Stimulated activated naive CD4-positive, alpha-beta T cell treated with Interleukin-2 at 50 U/mL for 16 hours (primary cell): ENCODE data around the gene SH3GLB2.
"Not testable (repeated sequence)": the region's sequence is repeated elsewhere in the genome, so short reads cannot be mapped to it uniquely, and the experiment has no call there.

Experiments
- DNase-seq: peaks from one replicate; lab custom pipeline; 2025; lab: John Stamatoyannopoulos, UW

The SH3GLB2 gene

DNA sequence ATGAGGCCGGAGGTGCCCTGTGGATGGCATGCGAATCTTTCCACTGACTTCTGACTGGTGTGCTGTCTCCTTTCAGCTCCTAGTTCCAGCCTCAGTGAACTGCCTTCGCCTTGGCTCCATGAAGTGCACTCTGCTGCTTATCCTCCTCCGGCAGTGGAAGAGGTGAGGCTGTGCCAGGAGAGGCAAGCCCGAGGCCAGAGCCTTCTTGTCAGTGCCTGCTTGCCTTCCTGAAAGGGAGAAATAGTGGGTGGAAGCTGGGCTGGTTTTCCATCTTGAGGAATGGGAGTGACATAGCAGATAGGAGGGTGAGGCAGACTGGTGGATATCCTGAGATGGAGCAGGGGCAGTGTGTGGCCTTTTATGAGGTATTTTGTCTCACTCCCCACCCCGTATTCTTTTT, 29.7 kb downstream of the SH3GLB2 start:
- no peak for DNase-seq

DNA sequence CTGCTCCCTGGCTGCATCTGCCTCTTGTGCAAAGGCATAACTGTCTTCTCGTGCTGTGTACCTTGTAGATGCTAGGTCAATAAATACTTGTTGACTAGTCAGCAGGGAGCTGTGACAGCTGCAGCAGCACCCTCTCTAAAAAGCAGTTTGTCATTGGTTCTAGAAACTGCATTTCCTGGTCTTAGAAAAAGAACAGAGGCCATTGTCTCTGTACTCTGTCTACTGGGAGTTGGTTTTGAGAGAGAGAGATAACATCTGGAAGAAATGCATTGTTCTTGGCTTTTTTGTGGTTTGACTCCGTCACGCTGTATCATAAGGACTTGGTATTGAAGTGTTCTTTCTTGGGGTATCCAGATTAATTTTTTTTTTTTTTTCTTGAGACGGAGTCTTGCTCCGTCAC, 32.3 kb downstream of the SH3GLB2 start:
- DNase-seq: no peak

DNA sequence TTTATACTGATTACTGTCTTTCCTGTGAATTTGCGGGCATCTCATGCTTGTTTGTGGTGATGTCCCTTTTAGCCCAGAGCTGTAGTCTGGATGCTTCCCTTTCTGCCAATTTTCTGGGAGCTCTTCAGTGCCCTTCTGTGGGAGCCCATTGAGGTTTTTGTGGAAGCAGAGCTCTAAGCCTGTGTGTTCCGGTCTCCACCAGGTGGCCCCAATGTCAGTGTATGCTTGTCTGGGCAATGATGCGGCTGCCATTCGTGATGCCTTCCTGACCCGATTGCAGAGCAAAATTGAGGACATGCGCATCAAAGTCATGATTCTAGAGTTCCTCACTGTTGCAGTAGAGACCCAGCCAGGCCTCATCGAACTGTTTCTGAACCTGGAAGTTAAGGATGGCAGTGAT, 35.1 kb downstream of the SH3GLB2 start:
- no peak for DNase-seq

DNA sequence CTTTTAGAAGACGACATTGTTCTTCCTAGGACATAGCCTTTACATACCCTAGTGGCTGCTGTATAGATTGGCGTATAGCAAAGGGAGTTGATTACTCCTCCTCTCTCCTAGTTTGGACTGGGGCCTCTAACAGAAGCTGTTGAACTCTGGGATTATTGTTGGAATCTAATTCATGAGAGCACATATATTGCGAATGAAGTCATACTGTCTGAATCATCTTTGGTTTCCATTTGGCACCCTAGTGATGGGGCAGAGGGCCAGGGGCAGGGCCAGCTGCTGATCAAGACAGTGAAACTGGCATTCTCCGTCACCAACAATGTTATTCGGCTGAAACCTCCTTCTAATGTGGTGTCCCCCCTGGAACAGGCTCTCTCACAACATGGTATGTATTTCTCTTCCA, 40.3 kb downstream of the SH3GLB2 start:
- DNase-seq: no peak

DNA sequence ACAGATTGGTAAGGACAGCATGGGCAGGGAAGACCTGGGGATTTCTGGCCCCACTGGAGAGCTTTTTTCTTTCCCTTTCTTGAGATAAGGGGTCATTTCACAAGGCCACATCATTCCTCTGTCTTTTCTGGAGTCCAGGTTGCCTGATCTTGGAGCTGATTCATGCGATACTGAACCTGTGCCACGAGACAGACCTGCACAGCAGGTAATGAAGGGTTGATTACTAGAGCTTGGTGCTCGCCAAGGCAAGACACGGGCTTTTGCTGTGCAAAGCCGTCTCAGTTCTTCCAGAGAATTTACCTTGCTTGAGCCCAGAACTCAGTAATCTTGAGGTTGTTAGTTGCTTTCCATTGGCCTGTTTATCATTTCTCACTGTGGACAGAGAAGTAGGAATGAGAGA, 41.5 kb downstream of the SH3GLB2 start:
- DNase-seq: no peak

DNA sequence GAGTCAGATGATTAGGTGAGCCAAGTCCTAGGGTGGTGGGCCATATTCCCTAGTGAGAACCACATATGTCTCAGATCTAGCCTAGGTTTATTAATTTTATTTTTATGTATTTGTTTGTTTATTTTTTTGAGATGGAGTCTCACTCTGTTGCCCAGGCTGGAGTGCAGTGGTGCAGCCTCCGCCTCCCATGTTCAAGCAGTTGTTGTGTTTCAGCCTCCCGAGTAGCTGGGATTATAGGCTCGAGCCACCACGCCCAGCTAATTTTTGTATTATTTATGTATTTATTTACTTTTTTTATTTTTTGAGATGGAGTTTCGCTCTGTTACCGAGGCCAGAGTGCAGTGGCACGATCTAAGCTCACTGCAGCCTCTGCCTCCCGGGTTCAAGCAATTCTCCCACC, 44.6 kb downstream of the SH3GLB2 start:
- DNase-seq: no peak

DNA sequence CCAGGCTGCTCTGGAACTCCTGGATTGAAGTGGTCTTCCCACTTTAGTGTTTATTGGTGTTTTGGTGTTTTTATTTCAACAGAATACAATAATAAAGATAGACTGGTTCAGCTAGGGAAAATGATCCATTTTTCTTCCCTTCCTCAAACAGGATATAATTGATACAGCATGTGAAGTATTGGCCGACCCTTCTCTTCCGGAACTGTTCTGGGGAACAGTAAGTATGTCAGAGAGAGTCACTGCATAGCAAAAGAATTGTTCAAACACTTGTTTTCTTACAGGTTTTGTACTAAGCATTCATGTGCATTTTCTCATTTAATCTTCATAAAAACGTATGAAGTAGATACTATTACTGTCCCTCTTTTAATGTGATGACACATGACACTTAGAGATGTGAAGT, 49.0 kb downstream of the SH3GLB2 start:
- no peak for DNase-seq

DNA sequence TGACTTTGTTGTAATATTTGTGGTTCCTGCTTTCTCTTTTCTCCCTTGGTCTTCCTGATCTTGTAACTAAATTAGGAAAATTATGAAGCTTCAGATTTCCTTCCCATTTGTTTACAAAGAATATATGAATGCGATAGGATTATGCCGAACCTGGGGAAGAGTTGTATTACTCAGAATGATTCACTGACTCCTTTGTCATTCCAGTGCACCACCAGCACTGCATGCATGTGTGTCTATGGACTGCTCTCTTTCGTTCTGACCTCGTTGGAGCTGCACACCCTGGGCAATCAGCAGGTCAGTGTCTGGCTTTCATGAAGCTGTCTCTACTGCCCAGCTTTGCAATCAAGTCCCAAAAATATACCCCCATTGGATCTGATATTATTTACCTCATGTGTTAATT, 55.2 kb downstream of the SH3GLB2 start:
- DNase-seq: no peak

DNA sequence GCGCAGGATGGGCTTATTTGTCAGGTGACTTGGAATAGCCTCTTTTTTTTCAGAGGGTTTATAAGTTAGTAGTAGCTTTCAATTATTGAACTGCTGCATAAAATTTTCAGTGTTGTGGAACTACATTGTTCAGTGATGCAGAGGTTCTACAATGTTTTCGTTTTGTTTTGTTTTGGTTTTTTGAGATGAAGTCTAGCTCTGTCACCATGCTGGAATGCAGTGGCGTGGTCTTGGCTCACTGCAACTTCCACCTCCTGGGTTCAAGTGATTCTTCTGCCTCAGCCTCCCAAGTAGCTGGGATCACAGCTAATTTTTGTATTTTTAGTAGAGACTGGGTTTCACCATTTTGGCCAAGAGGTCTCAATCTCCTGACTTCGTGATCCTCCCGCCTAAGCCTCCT, 58.6 kb downstream of the SH3GLB2 start:
- no peak for DNase-seq

DNA sequence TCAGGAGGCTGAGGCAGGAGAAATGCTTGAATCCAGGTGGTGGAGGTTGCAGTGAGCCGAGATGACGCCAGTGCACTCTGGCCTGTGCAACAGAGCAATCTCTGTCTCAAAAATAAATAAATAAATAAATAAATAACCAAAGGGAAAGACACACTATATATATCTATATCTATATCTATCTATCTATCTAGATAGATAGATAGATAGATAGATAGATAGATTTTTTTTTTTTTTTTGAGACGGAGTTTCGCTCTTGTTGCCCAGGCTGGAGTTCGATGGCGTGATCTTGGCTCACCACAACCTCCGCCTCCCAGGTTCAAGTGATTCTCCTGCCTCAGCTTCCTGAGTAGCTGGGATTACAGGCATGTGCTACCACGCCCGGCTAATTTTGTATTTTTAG, 66.7 kb downstream of the SH3GLB2 start:
- not testable (repeated sequence) for DNase-seq
